K562 (cell line): ENCODE measurements around the gene OTULIN. TPM values are rescaled to one million over a fixed set of nuclear protein-coding genes. Genes with fewer than 3 reads are reported as not detected.
A peak's percentile ranks its signal among the peaks of the same experiment; 100 is the strongest.

Source experiments
- ATAC-seq: fragments of 200-7000 bp; cut with Tn5 transposase; 3 replicates; pipeline ENCODE4 v1.9.1; 2020; ENCODE audit warnings: moderate library complexity
- BruUV-seq: library from RNA; stranded (reverse); fragments of 400-500 nt; replicated peaks from 2 replicates; lab custom pipeline; 2021; lab: Mats Ljungman, UMichigan
- CTCF ChIA-PET: fragments of 300-600 bp; formaldehyde crosslinking; extraction: SDS; loops from one replicate; lab custom pipeline; 2021; ENCODE audit warnings: low intra/inter-chr PET ratio; lab: Yijun Ruan, JAX
- POLR2A ChIA-PET: fragments of 300-600, 350-650 bp; sonication (Branson Sonifier 250); formaldehyde crosslinking; extraction: SDS; loops from one replicate; lab custom pipeline; 2021; ENCODE audit warnings: antibody characterized with exemption, inconsistent platforms; lab: Yijun Ruan, JAX
- DNase-seq, 4 experiments: peaks; one replicate each; pipeline versions ENCODE4 v3.0.0 to v3.0.0-alpha.2; 2011 to 2018; ENCODE audit warnings: low spot score in 3 of 4, mixed read lengths in 3 of 4; ENCODE audit errors: extremely low read depth in 1 of 4
- FAIRE-seq: peaks from 2 replicates; lab custom pipeline; 2011; peaks lifted over from hg19 to GRCh38; lab: Jason Lieb, UNC
- H2AFZ ChIP-seq: 2 replicates; pipeline ENCODE4 v1.6.0; 2011; ENCODE audit warnings: low read depth, low read length, control low read depth, inconsistent platforms
- H3K27ac ChIP-seq: fragments of 200-600 bp; 3 replicates; pipeline ENCODE4 v1.8.0; 2011; ENCODE audit warnings: low read depth, mild to moderate bottlenecking, control low read depth, inconsistent platforms, low read length, moderate library complexity, mixed read lengths; ENCODE audit errors: extremely low read depth
- H3K27me3 ChIP-seq, 2 experiments: fragments of 300-600 bp in 1 of 2; 2 replicates in 1 of 2; 3 replicates in 1 of 2; pipeline versions ENCODE4 v1.6.0 to v1.8.0; 2011; ENCODE audit warnings: inconsistent platforms in 2 of 2, low read length in 2 of 2, mild to moderate bottlenecking in 1 of 2, mixed read lengths in 1 of 2, moderate library complexity in 1 of 2; ENCODE audit not compliant: control insufficient read depth in 2 of 2, insufficient read depth in 2 of 2
- H3K36me3 ChIP-seq: fragments of 300-600 bp; 3 replicates; pipeline ENCODE4 v1.8.0; 2011; ENCODE audit warnings: mild to moderate bottlenecking, low read length, inconsistent platforms; ENCODE audit not compliant: control insufficient read depth, insufficient read depth
- H3K4me1 ChIP-seq, 2 experiments: fragments of 200-600 bp in 1 of 2; replicated peaks in 1 of 2; 2 replicates in 1 of 2; 3 replicates in 1 of 2; pipeline versions ENCODE4 v1.5.1 to v1.8.0; 2011; ENCODE audit warnings: inconsistent platforms in 2 of 2, low read length in 2 of 2, mild to moderate bottlenecking in 1 of 2, mixed read lengths in 1 of 2, moderate library complexity in 1 of 2; ENCODE audit not compliant: control insufficient read depth in 2 of 2, insufficient read depth in 2 of 2
- H3K4me2 ChIP-seq: 2 replicates; pipeline ENCODE4 v1.6.1; 2011; ENCODE audit warnings: low read length, control low read depth, inconsistent platforms, mixed read lengths; ENCODE audit not compliant: insufficient read depth
- H3K4me3 ChIP-seq: fragments of 200-600 bp; sonication (generic), shearing (Covaris generic); 2 replicates; pipeline ENCODE4 v1.5.1; 2016; ENCODE audit warnings: control low read depth, inconsistent platforms
- H3K79me2 ChIP-seq: fragments of 200-600 bp; 3 replicates; pipeline ENCODE4 v1.8.0; 2011; ENCODE audit warnings: low read length, inconsistent platforms; ENCODE audit not compliant: control insufficient read depth, insufficient read depth
- H3K9ac ChIP-seq, 2 experiments: 2 replicates each; pipeline versions ENCODE4 v1.6.0 to v1.6.1; 2011; ENCODE audit warnings: low read depth in 2 of 2, low read length in 2 of 2, control low read depth in 1 of 2, inconsistent platforms in 1 of 2, mild to moderate bottlenecking in 1 of 2, mixed read lengths in 1 of 2; ENCODE audit not compliant: insufficient read depth in 1 of 2
- H3K9me1 ChIP-seq: one replicate; pipeline ENCODE4 v1.6.0; 2011; ENCODE audit warnings: inconsistent platforms, mild to moderate bottlenecking, low read length, moderate library complexity; ENCODE audit not compliant: control insufficient read depth, insufficient read depth
- H3K9me3 ChIP-seq: replicated peaks from 2 replicates; pipeline ENCODE4 v1.5.1; 2011; ENCODE audit warnings: low read depth, low read length, inconsistent platforms; ENCODE audit not compliant: control insufficient read depth, insufficient read depth
- H4K20me1 ChIP-seq: replicated peaks from 2 replicates; pipeline ENCODE4 v1.6.1; 2011; ENCODE audit warnings: low read length, inconsistent platforms, mixed read lengths; ENCODE audit not compliant: control insufficient read depth, insufficient read depth
- ADNP ChIP-seq: fragments of 200-800 bp; sonication (Bioruptor generic); IDR thresholded peaks from 2 replicates; pipeline ENCODE4 v1.6.1; 2016; ENCODE audit warnings: missing genetic modification characterization, missing compliant biosample characterization
- ATF4 ChIP-seq: fragments of 450-650 bp; formaldehyde crosslinking; IDR thresholded peaks from 2 replicates; pipeline ENCODE4 v1.4.0; 2022; ENCODE audit warnings: mild to moderate bottlenecking, moderate library complexity
- CEBPB ChIP-seq: fragments of 450-650 bp; IDR thresholded peaks from 2 replicates; pipeline ENCODE4 v1.6.1; 2016; ENCODE audit warnings: missing genetic modification characterization, missing compliant biosample characterization
- CEBPG ChIP-seq, 3 experiments: fragments of 200-800 bp in 1 of 3; sonication (Bioruptor generic) in 1 of 3; sonication (generic) in 1 of 3; formaldehyde crosslinking in 1 of 3; IDR thresholded peaks in 2 of 3; conservative IDR thresholded peaks in 1 of 3; 2 replicates each; pipeline versions ENCODE4 v1.6.1 to v1.8.0; 2016 to 2022; ENCODE audit warnings: missing compliant biosample characterization in 2 of 3, missing genetic modification characterization in 2 of 3, mild to moderate bottlenecking in 1 of 3, missing genetic modification reagents in 1 of 3
- CXXC5 ChIP-seq: fragments of 250-450 bp; sonication (Bioruptor Pico); IDR thresholded peaks from 2 replicates; pipeline ENCODE4 v1.8.0; 2022; ENCODE audit warnings: inconsistent platforms, mild to moderate bottlenecking, moderate library complexity
- POU5F1 ChIP-seq: fragments of 150-350 bp; IDR thresholded peaks from 2 replicates; pipeline ENCODE4 v1.6.1; 2014; ENCODE audit warnings: borderline replicate concordance, low read length, low read depth, mild to moderate bottlenecking; ENCODE audit not compliant: partially characterized antibody
- RBBP5 ChIP-seq: fragments of 200-600 bp; sonication (generic); IDR thresholded peaks from 2 replicates; pipeline ENCODE4 v1.6.1; 2012; ENCODE audit warnings: borderline replicate concordance, mild to moderate bottlenecking, low read length, control low read depth, inconsistent platforms; ENCODE audit not compliant: insufficient read depth, poor library complexity, severe bottlenecking
- RBM14 ChIP-seq: fragments of 200-400 bp; formaldehyde crosslinking; IDR thresholded peaks from 2 replicates; pipeline ENCODE4 v1.6.1; 2018; ENCODE audit warnings: low read depth, mild to moderate bottlenecking, low read length, moderate library complexity, borderline replicate concordance; ENCODE audit not compliant: insufficient read depth
- SIX5 ChIP-seq, 2 experiments: IDR thresholded peaks; 2 replicates each; pipeline ENCODE4 v1.6.1; 2011; ENCODE audit warnings: low read length in 2 of 2, borderline replicate concordance in 1 of 2, low read depth in 1 of 2, mild to moderate bottlenecking in 1 of 2, moderate library complexity in 1 of 2; ENCODE audit not compliant: insufficient read depth in 1 of 2
- ZBTB17 ChIP-seq: fragments of 450-650 bp; formaldehyde crosslinking; IDR thresholded peaks from 2 replicates; pipeline ENCODE4 v1.4.0; 2020; ENCODE audit warnings: mild to moderate bottlenecking
- ZNF124 ChIP-seq: sonication (generic); formaldehyde crosslinking; IDR thresholded peaks from 2 replicates; pipeline ENCODE4 v1.8.1; 2022; ENCODE audit warnings: missing genetic modification reagents
- ZNF592 ChIP-seq: fragments of 450-650 bp; IDR thresholded peaks from 2 replicates; pipeline ENCODE4 v1.6.1; 2017; ENCODE audit warnings: antibody characterized with exemption, mild to moderate bottlenecking
- WGBS: fragments of 100-300 bp; shearing (Covaris generic); methylation state at CpG from one replicate; pipeline ENCODE4 v1.1.6; 2016; ENCODE audit warnings: low coverage, mixed read lengths; ENCODE audit not compliant: insufficient coverage; ENCODE audit errors: missing lambda C conversion rate; 5-methylcytosine and 5-hydroxymethylcytosine counted together
- in situ Hi-C: fragments of 300-500 bp; cut with MboI; formaldehyde crosslinking; loops from 4 replicates; pipeline ENCODE4 v1.15.0; 2018; ENCODE audit warnings: inconsistent platforms, mixed read lengths
- intact Hi-C: fragments of 100-400 bp; cut with micrococcal nuclease; formaldehyde crosslinking; loops from 2 replicates; pipeline ENCODE4 v1.14.2; 2022
- polyA plus RNA-seq, 8 experiments: library from polyadenylated mRNA; depleted of rRNA in 4 of 8; stranded (reverse) in 5 of 8; unstranded in 3 of 8; fragments of >200 nt; fragmentation: Nextera tagmentation in 2 of 8; fragmentation: Illumina TruSeq in 1 of 8; extraction: Ambion mirVana in 2 of 8; extraction: Trizol in 1 of 8; gene quantifications; 2 replicates each; pipeline versions ENCODE4 v1.2.1 to v1.2.3, GENCODE V29; 2011 to 2014; ENCODE audit warnings: inconsistent platforms in 1 of 8, missing spikeins in 1 of 8
- total RNA-seq, 7 experiments: library from RNA; depleted of rRNA in 6 of 7; stranded (reverse); fragments of >200 nt in 6 of 7; fragmentation: Illumina TruSeq in 2 of 7; extraction: Trizol in 2 of 7; gene quantifications; 2 replicates each; pipeline versions ENCODE4 v1.2.1 to v1.2.3, GENCODE V29; 2011 to 2021; ENCODE audit warnings: low replicate concordance in 1 of 7

The OTULIN gene
- total and polyA plus RNA-seq, 9 of the 15 experiments (the other 6 are each of a cell fraction or from before 2014, with no cell fraction given) = 3.3 to 33.6 (median 20.1) TPM

DNA sequence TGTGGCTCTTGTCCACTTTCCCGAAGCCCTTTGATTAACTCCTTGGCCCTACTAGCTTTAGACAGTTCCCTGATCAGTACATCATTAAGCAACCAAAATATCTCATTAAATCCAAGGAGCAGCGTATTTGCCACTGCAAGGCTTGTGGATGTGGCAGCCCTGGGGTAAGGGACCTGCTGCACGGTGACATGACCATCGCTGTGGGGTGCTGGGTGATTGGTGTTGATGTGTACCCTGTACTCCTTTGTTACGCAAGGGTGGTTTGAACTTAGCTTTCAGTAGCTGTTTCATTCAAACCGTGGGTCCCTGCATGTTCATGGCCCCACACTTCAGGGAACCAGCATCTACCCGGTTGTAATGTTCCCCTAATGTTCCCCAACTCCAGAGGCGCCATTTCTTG is 41.0 kb downstream of the OTULIN start:
- no peaks in the 10 kb centered on the region for H3K79me2 ChIP-seq
- CTCF ChIA-PET = no interaction called here
- FAIRE-seq (no peak), DNase-seq (no peak), ATAC-seq (no peak)
- no peak overlapping the region for H3K4me3 ChIP-seq
- H3K4me2 ChIP-seq = no peak overlapping the region
- 92% methylated on average over 8 of the region's 8 CpGs for WGBS
- H3K27ac ChIP-seq = peak overlapping the region; percentile 8; the same call in 1 of the 3 replicates
- peak overlapping the region in 1 of 2 experiments; percentile 22; a peak in 1 of 4 replicates for H3K9ac ChIP-seq
- POLR2A ChIA-PET = interaction anchor here (1.3 kb wide), 1 partner anchor 28 kb away, joined by 4 read pairs; no protein-coding TSS in a partner anchor
- no peaks in the 10 kb centered on the region for H3K9me1 ChIP-seq
- BruUV-seq = no TSS peak
- peaks cover 84% of the 10 kb centered on the region for H3K36me3 ChIP-seq
- in situ Hi-C loops (no loop called here), intact Hi-C loops (no loop called here)
- H3K9me3 ChIP-seq = no peaks in the 10 kb centered on the region
- H3K4me1 ChIP-seq = peaks cover 0 to 15% of the 10 kb centered on the region in 2 experiments; a peak in 3 of 5 replicates
- no peaks in the 10 kb centered on the region for H4K20me1 ChIP-seq
- H2AFZ ChIP-seq = no peak overlapping the region
- no peaks in the 10 kb centered on the region for H3K27me3 ChIP-seq
- TF ChIP-seq POU5F1 (no peak), ATF4 (CRISPR knock-in tag) (no peak), CEBPB (tag) (peak; percentile 51), ZNF592 (no peak), RBBP5 (no peak), ZBTB17 (CRISPR knock-in tag) (no peak), CEBPG (CRISPR knock-in tag; IDR thresholded peaks at IDR 0.05) (no peak), CEBPG (tag; conservative IDR thresholded peaks at IDR 0.05 in 1 of 2, IDR thresholded peaks at IDR 0.05 in 1 of 2) (0 out of 4 replicates have a peak, but pooled peaks of 1 of the 2 experiments have one; percentile 21), SIX5 (IDR thresholded peaks at IDR 0.05; ENCODE audit: borderline replicate concordance in 1 of 2, insufficient read depth in 1 of 2, low read depth in 1 of 2, low read length in 2 of 2) (no peak), ADNP (tag) (no peak), RBM14 (no peak), ZNF124 (CRISPR knock-in tag) (no peak), CXXC5 (CRISPR knock-in tag) (no peak)
